HCT116 (cell line): ENCODE data around the gene CRACDL.

Experiments
- CTCF ChIP-seq, 3 experiments: fragments of 200-600 bp in 1 of 3; sonication (generic) in 1 of 3; IDR thresholded peaks in 2 of 3; conservative IDR thresholded peaks in 1 of 3; 2 replicates each; pipeline ENCODE4 v1.5.1; 2012 to 2017; ENCODE audit warnings: low read depth in 2 of 3, low read length in 2 of 3, antibody characterized with exemption in 1 of 3, borderline replicate concordance in 1 of 3, control low read depth in 1 of 3, mild to moderate bottlenecking in 1 of 3, mixed read lengths in 1 of 3, mixed run types in 1 of 3, moderate library complexity in 1 of 3; ENCODE audit not compliant: insufficient read depth in 1 of 3
- MAX ChIP-seq: IDR thresholded peaks from 2 replicates; pipeline ENCODE4 v1.6.1; 2012
- POLR2A ChIP-seq: IDR thresholded peaks from 2 replicates; pipeline ENCODE4 v1.7.0; 2011; ENCODE audit warnings: borderline replicate concordance; ENCODE audit not compliant: insufficient read depth, insufficient read length; ENCODE audit errors: extremely low read depth
- POLR2AphosphoS5 ChIP-seq: IDR thresholded peaks from 2 replicates; pipeline ENCODE4 v1.6.1; 2011; ENCODE audit warnings: mild to moderate bottlenecking, low read depth, low read length, moderate library complexity

GRCh38 chr2:98847853-98848252 is 88.2 kb downstream of the CRACDL start:
- TF ChIP-seq CTCF (IDR thresholded peaks at IDR 0.05 in 2 of 3, conservative IDR thresholded peaks at IDR 0.05 in 1 of 3; ENCODE audit: borderline replicate concordance in 1 of 3, insufficient read depth in 1 of 3, low read depth in 2 of 3, low read length in 2 of 3) (no peak), POLR2AphosphoS5 (no peak), POLR2A (no peak), MAX (no peak)
